NCI-H128 (cell line): ENCODE measurements around the gene KPNA3.
"Not testable (repeated sequence)": the region's sequence is repeated elsewhere in the genome, so short reads cannot be mapped to it uniquely, and the experiment has no call there.

ENCODE experiments used
- DNase-seq: peaks from one replicate; lab custom pipeline; 2025; ENCODE audit not compliant: unreplicated experiment; lab: John Stamatoyannopoulos, UW

The KPNA3 gene

DNA sequence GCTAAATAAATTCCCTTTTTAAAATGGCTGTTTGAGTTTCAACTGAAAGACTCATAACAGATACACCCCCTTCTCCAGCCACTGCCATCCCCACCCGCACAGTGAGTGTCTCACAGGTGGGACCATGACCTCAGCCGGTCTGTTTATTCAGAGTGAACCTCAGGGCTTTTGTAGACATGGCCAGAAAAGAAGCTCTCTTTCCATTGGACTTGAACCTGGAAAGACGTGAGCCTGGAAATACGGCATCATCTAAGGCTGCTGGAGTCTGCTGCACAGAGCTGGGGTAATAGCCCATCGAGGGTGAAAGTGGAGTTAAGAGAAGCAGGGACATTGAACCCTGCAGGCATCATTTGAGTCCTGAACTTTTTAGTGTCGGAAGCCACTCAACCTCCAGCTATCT, 15.2 kb upstream of the KPNA3 start:
- no peak for DNase-seq

GRCh38 chr13:49806126-49806536, 13.6 kb upstream of the KPNA3 start:
- no peak for DNase-seq

DNA sequence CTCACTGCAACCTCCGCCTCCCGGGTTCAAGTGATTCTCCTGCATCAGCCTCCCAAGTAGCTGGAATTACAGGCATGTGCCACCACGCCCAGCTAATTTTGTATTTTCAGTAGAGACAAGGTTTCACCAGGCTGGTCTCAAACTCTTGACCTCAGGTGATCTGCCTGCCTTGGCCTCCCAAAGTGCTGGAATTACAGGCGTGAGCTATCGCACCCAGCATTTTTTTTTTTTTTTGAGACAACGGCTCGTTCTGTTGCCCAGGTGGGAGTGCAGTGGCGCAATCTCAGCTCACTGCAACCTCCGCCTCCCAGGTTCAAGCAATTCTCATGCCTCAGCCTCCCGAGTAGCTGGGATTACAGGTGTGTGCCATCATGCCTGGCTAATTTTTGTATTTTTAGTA, 10.6 kb upstream of the KPNA3 start:
- not testable (repeated sequence) for DNase-seq

DNA sequence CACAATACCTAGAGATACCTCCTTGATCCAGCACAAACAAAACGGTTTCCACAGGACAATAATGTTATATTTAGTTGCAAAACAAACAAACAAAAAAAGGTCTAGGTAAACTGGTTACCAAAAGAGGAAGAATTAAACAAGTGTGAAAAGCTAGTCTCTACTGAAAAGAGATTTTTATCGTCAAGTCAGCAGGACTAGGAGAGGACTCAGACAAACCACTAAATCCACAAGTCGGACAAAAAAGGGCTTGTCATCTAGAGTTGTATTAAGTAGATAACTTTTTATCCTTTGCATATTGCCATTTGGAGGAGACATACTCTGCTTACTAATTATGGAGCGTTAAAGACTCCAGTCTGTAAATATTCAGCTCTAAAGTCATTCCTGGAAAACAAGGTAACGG, 9.9 kb upstream of the KPNA3 start:
- DNase-seq, result no peak

GRCh38 chr13:49791711-49792549, 552 bp downstream of the KPNA3 start:
- no peak for DNase-seq

DNA sequence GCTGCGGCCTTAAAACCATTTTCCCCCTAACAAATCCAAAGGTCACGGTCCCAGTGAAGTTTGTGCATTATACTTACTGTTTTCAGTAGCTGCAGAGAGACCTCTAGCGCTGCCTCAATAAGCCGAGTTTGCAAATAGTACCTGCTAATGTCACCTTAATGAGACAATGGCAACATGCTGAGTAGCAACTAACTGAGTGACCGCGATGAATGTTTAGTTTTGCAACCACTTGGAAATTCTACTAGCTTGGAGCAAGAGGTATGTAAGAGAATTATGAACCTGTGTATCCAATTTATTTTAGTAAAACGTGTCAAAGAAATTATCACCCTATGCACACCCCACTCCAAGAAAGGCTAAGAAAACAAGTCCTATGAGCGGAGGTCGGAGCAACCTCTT, 1.2 kb downstream of the KPNA3 start:
- DNase-seq, result no peak

GRCh38 chr13:49789968-49790367, 2.5 kb downstream of the KPNA3 start:
- DNase-seq, result no peak

GRCh38 chr13:49786401-49787008, 6.0 kb downstream of the KPNA3 start:
- no peak for DNase-seq

DNA sequence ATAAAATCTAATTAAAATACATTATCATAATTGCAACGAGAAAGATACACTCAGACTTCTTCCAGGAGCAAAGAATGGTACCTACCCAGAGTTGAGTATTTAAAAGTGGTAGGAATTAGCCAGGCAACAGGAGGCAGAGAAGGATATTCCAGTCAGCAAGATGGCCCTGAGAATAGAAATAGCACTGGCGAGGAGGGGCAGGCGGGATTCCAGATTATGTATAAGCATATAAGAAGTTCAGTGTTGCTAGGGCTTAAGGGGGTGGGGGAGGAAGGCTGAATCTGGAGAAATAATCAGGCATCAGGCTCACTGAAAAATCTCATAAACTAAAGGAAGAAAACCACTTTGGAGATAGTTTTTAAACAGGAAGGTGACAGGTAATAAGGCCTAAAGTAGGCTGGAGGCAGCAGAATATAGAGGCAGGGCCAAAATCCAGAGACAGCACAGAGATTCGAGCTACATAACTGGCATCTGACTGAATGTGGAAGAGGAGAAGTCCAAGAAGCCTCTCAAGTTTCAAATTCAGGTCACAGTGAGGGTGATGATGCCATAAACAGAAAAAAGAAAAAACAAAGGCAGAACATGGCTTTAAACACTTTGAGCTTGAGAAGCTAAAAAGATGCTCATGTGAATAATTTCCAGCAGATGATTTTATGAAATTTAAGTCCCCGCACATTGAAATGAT, 7.5 kb downstream of the KPNA3 start:
- DNase-seq, result no peak

DNA sequence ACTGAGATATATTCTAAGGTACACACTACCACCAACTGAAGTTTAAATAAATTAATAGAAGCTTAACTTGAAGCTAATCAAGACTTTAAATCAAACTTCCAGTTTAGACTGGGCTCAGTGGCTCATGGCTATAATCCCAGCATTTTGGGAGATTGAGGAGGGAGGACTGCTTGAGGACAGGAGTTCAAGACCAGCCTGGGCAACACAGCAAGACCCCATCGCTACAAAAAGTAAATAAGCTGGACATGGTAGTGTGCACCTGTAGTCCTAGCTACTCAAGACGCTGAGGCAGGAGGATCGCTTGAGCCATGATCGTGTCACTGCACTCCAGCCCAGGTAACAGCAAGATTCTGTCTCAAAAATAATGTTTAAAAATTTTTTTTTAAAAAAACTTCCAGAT, 8.6 kb downstream of the KPNA3 start:
- no peak for DNase-seq

DNA sequence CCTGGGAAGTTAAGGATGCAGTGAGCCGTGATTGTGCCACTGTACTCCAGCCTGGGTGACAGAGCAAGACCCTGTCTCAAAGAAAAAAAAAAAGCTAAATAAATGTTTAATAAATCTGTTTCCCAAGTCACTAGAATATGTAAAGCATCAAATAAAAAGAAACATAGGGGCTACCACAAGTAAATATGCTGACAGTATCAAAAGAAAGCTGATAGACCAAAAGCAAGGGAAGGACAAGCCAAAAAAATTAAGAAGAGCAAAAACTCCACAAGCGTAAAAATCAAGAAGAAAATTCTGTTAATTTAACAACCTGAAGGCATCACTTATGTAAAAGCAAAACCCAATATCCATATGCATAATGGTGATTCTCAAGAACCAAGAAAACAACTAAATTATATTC, 9.7 kb downstream of the KPNA3 start:
- DNase-seq, result no peak

GRCh38 chr13:49781806-49782205, 10.7 kb downstream of the KPNA3 start:
- DNase-seq, result no peak

GRCh38 chr13:49779721-49780120, 12.8 kb downstream of the KPNA3 start:
- no peak for DNase-seq

- no peak for DNase-seq
Observed at GRCh38 chr13:49777746-49778614, 14.5 kb downstream of the KPNA3 start.

DNA sequence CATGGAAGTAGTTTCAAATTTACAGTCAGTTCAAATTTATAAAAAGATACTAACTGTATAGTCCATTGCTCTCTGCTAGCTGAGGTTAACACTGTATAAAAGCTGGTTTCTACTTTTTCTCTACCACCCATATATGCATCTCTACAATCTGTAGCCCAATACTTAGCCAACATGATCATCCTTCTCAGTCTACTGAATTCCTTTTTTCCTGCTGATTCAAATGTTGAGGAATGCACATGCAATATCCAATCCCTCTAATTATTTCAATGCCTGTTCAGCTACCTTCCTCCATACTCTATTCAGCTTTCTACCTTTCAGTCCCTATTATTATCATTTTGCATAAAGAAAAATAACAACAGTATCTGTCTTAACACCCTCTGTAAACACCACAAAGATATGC, 15.6 kb downstream of the KPNA3 start:
- no peak for DNase-seq

- DNase-seq, result no peak
Observed at GRCh38 chr13:49774376-49775005, 18.0 kb downstream of the KPNA3 start.

DNA sequence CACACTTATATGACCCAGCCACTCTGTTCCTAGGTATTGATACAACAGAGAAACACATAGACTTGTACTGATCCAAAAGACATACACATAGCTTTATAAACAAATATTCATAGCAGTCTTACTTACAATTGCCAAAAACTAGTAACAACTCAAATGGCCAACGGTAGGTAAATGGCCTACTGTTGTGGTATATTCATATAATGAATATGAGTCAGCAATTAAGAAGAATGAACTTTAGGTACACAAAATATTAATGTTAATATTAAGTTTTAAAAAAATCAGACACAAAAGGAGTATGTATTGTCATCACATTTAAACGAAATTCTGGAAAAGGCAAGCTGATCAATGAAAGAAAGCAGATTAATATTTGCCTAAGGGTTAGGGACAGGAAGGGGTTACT, 19.7 kb downstream of the KPNA3 start:
- DNase-seq, result no peak

GRCh38 chr13:49761811-49762210, 30.7 kb downstream of the KPNA3 start:
- DNase-seq, result not testable (repeated sequence)

GRCh38 chr13:49760558-49760957, 31.9 kb downstream of the KPNA3 start:
- no peak for DNase-seq

DNA sequence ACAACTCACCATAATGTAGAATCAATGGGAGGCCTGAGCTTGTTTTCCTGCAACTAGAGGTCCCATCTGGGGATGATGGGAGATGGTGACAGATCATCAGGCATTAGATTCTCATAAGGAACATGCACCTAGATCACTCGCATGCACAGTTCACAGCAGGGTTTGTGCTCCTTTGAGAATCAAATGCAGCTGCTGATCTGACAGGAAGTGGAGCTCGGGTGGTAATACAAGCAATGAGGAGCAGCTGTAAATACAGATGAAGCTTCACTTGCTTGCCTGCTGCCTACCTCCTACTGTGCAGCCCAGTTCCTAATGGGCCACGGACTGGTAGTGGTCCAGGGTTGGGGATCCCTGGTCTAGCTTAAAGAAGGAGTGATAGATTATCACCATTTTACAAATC, 33.0 kb downstream of the KPNA3 start:
- DNase-seq, result no peak

DNA sequence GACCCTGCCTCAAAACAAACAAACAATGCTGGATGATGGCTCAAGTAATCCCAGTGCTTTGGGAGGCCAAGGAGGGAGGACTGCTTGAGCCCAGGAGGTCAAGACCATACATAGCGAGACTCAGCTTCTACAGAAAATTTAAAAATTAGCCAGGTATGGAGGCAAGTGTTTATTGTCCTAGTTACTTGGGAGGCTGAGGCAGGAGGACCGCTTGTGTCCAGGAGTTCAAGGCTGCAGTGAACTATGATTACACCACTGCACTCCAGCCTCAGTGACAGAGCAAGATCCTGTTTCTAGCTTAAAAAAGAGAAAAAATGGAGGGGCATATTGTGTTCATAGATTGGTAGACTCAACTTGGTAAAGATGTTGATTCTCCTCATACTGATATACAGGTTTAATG, 36.2 kb downstream of the KPNA3 start:
- DNase-seq, result no peak
